Measurements from ENCODE around the gene PAGR1. TPM values are rescaled to one million over a fixed set of nuclear protein-coding genes. Genes with fewer than 3 reads are reported as not detected.
A peak's percentile ranks its signal among the peaks of the same experiment; 100 is the strongest.

Gene PAGR1
- total and polyA plus RNA-seq, 9 of the 15 experiments (the other 6 are each of a cell fraction or from before 2014, with no cell fraction given), result 1.4 to 58.2 (median 16.8) TPM

DNA sequence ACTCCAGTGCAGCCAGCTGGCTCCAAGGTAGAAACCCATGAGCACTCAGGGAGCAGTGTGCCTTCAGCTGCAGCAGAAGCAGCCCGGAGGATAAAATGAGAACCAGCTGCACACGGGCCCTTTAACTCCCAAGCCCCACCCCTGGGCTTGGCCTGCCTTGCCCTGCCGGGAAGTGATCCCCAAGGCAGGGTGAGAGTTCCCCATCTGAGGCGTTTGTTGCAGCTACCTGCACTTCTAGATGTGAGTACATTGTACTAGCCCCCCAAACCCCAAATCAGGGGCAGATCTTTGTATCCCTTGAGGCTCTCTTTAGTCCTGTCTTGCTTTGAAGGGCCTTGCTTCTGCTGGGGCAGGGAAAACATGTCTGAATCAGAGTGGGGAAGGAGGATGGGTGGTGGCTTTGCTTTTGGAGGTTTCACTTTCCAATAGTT lies 4.3 kb downstream of the PAGR1 start, which contains the start of gene MVP (continued):
- TF ChIP-seq ZNF232 (CRISPR knock-in tag; IDR thresholded peaks at IDR 0.05) (no peak), ZEB2 (IDR thresholded peaks at IDR 0.05) (no peak), THRAP3 (IDR thresholded peaks at IDR 0.05; ENCODE audit: borderline replicate concordance) (no peak), SMARCA5 (IDR thresholded peaks at IDR 0.05) (no peak), RBM39 (optimal IDR thresholded peaks at IDR 0.05; ENCODE audit: low read depth, low read length) (no peak), NFYB (IDR thresholded peaks at IDR 0.05; ENCODE audit: extremely low read depth, insufficient read length) (no peak), ZNF239 (CRISPR knock-in tag; IDR thresholded peaks at IDR 0.05) (no peak), FOXK2 (conservative IDR thresholded peaks at IDR 0.05 in 1 of 2, IDR thresholded peaks at IDR 0.05 in 1 of 2; ENCODE audit: low read depth in 2 of 2) (no peak), ZNF668 (CRISPR knock-in tag; IDR thresholded peaks at IDR 0.05) (no peak), XRCC4 (IDR thresholded peaks at IDR 0.05; ENCODE audit: extremely low read depth, insufficient read depth, insufficient read length) (no peak), ZNF507 (tag; conservative IDR thresholded peaks at IDR 0.05) (no peak), ZNF311 (CRISPR knock-in tag; IDR thresholded peaks at IDR 0.05) (no peak), PHTF2 (CRISPR knock-in tag; IDR thresholded peaks at IDR 0.05) (no peak), ZNF175 (CRISPR knock-in tag; IDR thresholded peaks at IDR 0.05; ENCODE audit: low read depth) (no peak), MXI1 (IDR thresholded peaks at IDR 0.05; ENCODE audit: low read depth, low read length) (peak; percentile 55; the same call in 1 of the 2 replicates)
- TF ChIP-seq, protein P1, sequence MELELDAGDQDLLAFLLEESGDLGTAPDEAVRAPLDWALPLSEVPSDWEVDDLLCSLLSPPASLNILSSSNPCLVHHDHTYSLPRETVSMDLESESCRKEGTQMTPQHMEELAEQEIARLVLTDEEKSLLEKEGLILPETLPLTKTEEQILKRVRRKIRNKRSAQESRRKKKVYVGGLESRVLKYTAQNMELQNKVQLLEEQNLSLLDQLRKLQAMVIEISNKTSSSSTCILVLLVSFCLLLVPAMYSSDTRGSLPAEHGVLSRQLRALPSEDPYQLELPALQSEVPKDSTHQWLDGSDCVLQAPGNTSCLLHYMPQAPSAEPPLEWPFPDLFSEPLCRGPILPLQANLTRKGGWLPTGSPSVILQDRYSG (tag; conservative IDR thresholded peaks at IDR 0.05; ENCODE audit: low read depth), result no peak
- TF ChIP-seq, protein P2, sequence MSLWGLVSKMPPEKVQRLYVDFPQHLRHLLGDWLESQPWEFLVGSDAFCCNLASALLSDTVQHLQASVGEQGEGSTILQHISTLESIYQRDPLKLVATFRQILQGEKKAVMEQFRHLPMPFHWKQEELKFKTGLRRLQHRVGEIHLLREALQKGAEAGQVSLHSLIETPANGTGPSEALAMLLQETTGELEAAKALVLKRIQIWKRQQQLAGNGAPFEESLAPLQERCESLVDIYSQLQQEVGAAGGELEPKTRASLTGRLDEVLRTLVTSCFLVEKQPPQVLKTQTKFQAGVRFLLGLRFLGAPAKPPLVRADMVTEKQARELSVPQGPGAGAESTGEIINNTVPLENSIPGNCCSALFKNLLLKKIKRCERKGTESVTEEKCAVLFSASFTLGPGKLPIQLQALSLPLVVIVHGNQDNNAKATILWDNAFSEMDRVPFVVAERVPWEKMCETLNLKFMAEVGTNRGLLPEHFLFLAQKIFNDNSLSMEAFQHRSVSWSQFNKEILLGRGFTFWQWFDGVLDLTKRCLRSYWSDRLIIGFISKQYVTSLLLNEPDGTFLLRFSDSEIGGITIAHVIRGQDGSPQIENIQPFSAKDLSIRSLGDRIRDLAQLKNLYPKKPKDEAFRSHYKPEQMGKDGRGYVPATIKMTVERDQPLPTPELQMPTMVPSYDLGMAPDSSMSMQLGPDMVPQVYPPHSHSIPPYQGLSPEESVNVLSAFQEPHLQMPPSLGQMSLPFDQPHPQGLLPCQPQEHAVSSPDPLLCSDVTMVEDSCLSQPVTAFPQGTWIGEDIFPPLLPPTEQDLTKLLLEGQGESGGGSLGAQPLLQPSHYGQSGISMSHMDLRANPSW (CRISPR knock-in tag; IDR thresholded peaks at IDR 0.05), result no peak
- TF ChIP-seq, protein P3, sequence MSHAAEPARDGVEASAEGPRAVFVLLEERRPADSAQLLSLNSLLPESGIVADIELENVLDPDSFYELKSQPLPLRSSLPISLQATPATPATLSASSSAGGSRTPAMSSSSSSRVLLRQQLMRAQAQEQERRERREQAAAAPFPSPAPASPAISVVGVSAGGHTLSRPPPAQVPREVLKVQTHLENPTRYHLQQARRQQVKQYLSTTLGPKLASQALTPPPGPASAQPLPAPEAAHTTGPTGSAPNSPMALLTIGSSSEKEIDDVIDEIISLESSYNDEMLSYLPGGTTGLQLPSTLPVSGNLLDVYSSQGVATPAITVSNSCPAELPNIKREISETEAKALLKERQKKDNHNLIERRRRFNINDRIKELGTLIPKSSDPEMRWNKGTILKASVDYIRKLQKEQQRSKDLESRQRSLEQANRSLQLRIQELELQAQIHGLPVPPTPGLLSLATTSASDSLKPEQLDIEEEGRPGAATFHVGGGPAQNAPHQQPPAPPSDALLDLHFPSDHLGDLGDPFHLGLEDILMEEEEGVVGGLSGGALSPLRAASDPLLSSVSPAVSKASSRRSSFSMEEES (CRISPR knock-in tag; IDR thresholded peaks at IDR 0.05), result no peak
- TF ChIP-seq, protein P4, sequence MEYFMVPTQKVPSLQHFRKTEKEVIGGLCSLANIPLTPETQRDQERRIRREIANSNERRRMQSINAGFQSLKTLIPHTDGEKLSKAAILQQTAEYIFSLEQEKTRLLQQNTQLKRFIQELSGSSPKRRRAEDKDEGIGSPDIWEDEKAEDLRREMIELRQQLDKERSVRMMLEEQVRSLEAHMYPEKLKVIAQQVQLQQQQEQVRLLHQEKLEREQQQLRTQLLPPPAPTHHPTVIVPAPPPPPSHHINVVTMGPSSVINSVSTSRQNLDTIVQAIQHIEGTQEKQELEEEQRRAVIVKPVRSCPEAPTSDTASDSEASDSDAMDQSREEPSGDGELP (CRISPR knock-in tag; IDR thresholded peaks at IDR 0.05; ENCODE audit: borderline replicate concordance), result peak; percentile 86
- TF ChIP-seq, protein P5, sequence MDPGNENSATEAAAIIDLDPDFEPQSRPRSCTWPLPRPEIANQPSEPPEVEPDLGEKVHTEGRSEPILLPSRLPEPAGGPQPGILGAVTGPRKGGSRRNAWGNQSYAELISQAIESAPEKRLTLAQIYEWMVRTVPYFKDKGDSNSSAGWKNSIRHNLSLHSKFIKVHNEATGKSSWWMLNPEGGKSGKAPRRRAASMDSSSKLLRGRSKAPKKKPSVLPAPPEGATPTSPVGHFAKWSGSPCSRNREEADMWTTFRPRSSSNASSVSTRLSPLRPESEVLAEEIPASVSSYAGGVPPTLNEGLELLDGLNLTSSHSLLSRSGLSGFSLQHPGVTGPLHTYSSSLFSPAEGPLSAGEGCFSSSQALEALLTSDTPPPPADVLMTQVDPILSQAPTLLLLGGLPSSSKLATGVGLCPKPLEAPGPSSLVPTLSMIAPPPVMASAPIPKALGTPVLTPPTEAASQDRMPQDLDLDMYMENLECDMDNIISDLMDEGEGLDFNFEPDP (CRISPR knock-in tag; IDR thresholded peaks at IDR 0.05), result no peak
- TF ChIP-seq, protein P6, sequence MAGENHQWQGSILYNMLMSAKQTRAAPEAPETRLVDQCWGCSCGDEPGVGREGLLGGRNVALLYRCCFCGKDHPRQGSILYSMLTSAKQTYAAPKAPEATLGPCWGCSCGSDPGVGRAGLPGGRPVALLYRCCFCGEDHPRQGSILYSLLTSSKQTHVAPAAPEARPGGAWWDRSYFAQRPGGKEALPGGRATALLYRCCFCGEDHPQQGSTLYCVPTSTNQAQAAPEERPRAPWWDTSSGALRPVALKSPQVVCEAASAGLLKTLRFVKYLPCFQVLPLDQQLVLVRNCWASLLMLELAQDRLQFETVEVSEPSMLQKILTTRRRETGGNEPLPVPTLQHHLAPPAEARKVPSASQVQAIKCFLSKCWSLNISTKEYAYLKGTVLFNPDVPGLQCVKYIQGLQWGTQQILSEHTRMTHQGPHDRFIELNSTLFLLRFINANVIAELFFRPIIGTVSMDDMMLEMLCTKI (IDR thresholded peaks at IDR 0.05; ENCODE audit: partially characterized antibody), result no peak

All from K562 (cell line).